A673 (cell line): Measurements from ENCODE around the gene EPHA4.

ENCODE experiments used
- EZH2 ChIP-seq: fragments of 200-600 bp; sonication (generic); IDR thresholded peaks from 2 replicates; pipeline ENCODE4 v1.6.1; 2017; ENCODE audit warnings: borderline replicate concordance, low read depth, mild to moderate bottlenecking, mixed read lengths, antibody characterized with exemption, low read length; ENCODE audit not compliant: poor library complexity, severe bottlenecking
- TF ChIP-seq, protein P1 (sequence below): fragments of 300-800, 200-600 bp; sonication (generic); conservative IDR thresholded peaks from 2 replicates; pipeline ENCODE4 v1.5.1; 2017; ENCODE audit warnings: low read depth, mild to moderate bottlenecking, antibody characterized with exemption, low read length, moderate library complexity, mixed read lengths

DNA sequence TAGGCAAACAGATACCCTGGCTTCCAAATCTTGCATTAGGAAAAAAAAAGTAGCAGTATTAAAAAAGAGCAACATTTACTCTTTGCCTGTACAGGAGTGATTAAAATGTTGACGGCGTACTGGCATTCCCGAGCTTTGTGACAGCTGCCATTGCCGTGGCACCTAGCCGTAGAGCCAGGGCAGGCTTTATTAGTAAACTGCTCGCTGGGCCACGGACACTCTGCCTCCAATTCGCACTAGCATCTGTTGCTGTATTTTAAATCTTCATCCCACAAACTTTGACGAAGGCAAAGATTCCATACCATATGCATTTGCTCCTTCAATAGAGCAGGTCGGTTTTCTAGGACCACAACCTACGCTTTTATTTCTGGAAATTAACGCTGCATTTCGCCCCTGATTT lies 44.5 kb upstream of the EPHA4 start:
- TF ChIP-seq, protein P1, sequence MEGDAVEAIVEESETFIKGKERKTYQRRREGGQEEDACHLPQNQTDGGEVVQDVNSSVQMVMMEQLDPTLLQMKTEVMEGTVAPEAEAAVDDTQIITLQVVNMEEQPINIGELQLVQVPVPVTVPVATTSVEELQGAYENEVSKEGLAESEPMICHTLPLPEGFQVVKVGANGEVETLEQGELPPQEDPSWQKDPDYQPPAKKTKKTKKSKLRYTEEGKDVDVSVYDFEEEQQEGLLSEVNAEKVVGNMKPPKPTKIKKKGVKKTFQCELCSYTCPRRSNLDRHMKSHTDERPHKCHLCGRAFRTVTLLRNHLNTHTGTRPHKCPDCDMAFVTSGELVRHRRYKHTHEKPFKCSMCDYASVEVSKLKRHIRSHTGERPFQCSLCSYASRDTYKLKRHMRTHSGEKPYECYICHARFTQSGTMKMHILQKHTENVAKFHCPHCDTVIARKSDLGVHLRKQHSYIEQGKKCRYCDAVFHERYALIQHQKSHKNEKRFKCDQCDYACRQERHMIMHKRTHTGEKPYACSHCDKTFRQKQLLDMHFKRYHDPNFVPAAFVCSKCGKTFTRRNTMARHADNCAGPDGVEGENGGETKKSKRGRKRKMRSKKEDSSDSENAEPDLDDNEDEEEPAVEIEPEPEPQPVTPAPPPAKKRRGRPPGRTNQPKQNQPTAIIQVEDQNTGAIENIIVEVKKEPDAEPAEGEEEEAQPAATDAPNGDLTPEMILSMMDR: no peak
- TF ChIP-seq EZH2: no peak
